Osteoblast (primary cell): ENCODE results near the gene KAT2A. TPM values are rescaled to one million over a fixed set of nuclear protein-coding genes. Genes with fewer than 3 reads are reported as not detected.

Experiments
- DNase-seq: peaks from one replicate; pipeline ENCODE4 v3.0.0; 2011; ENCODE audit warnings: low spot score, mixed read lengths; ENCODE audit not compliant: insufficient read length; ENCODE audit errors: missing footprints
- H2AFZ ChIP-seq: 2 replicates; pipeline ENCODE4 v1.6.0; 2011; ENCODE audit warnings: mild to moderate bottlenecking, low read length
- H3K27ac ChIP-seq: 2 replicates; pipeline ENCODE4 v1.5.1; 2011; ENCODE audit warnings: mild to moderate bottlenecking, low read depth, low read length, moderate library complexity
- H3K27me3 ChIP-seq: 2 replicates; pipeline ENCODE4 v1.6.0; 2012; ENCODE audit warnings: mild to moderate bottlenecking, control low read depth, inconsistent platforms, low read length, moderate library complexity; ENCODE audit not compliant: insufficient read depth
- H3K36me3 ChIP-seq: 2 replicates; pipeline ENCODE4 v1.5.1; 2011; ENCODE audit warnings: mild to moderate bottlenecking, low read length, control low read depth, moderate library complexity; ENCODE audit not compliant: insufficient read depth
- H3K4me1 ChIP-seq: 2 replicates; pipeline ENCODE4 v1.5.1; 2011; ENCODE audit warnings: mild to moderate bottlenecking, low read length, control low read depth, moderate library complexity; ENCODE audit not compliant: insufficient read depth
- H3K4me2 ChIP-seq: 2 replicates; pipeline ENCODE4 v1.6.0; 2011; ENCODE audit warnings: mild to moderate bottlenecking, low read length; ENCODE audit not compliant: insufficient read depth
- H3K4me3 ChIP-seq: fragments of 200-600 bp; sonication (generic); 3 replicates; pipeline ENCODE4 v1.5.1; 2012; ENCODE audit warnings: mild to moderate bottlenecking, low read length, inconsistent platforms; ENCODE audit not compliant: insufficient read depth
- H3K79me2 ChIP-seq: 2 replicates; pipeline ENCODE4 v1.6.0; 2012; ENCODE audit warnings: mild to moderate bottlenecking, low read length, control low read depth, inconsistent platforms; ENCODE audit not compliant: insufficient read depth
- H3K9me3 ChIP-seq: 2 replicates; pipeline ENCODE4 v1.5.1; 2011; ENCODE audit warnings: low read depth, low read length, control low read depth
- H4K20me1 ChIP-seq: 2 replicates; pipeline ENCODE4 v1.6.0; 2012; ENCODE audit warnings: mild to moderate bottlenecking, low read length, control low read depth; ENCODE audit not compliant: insufficient read depth
- total RNA-seq: library from RNA; depleted of rRNA; stranded (reverse); fragments of >200 nt; gene quantifications from 2 replicates; pipeline ENCODE4 v1.2.3, GENCODE V29; 2012
- TF ChIP-seq, protein P1 (sequence below): IDR thresholded peaks from 2 replicates; pipeline ENCODE4 v1.5.1; 2011; ENCODE audit warnings: mild to moderate bottlenecking, low read depth, low read length, moderate library complexity; ENCODE audit errors: extremely low read depth

Gene KAT2A
- total RNA-seq = 8.3 and 9.0 TPM in 2 replicates

- Histone ChIP-seq H3K27me3 (no peaks in the 10 kb centered on the region), H4K20me1 (peaks cover 6% of the 10 kb centered on the region), H3K79me2 (peaks cover 3% of the 10 kb centered on the region), H2AFZ (peak within 1 kb of the TSS; percentile 54), H3K4me3 (peak within 1 kb of the TSS; percentile 75), H3K9me3 (no peaks in the 10 kb centered on the region), H3K27ac (no peak within 1 kb of the TSS), H3K4me1 (peaks cover 9% of the 10 kb centered on the region), H3K36me3 (peaks cover 32% of the 10 kb centered on the region), H3K4me2 (peak within 1 kb of the TSS; percentile 76)
- TF ChIP-seq, protein P1, sequence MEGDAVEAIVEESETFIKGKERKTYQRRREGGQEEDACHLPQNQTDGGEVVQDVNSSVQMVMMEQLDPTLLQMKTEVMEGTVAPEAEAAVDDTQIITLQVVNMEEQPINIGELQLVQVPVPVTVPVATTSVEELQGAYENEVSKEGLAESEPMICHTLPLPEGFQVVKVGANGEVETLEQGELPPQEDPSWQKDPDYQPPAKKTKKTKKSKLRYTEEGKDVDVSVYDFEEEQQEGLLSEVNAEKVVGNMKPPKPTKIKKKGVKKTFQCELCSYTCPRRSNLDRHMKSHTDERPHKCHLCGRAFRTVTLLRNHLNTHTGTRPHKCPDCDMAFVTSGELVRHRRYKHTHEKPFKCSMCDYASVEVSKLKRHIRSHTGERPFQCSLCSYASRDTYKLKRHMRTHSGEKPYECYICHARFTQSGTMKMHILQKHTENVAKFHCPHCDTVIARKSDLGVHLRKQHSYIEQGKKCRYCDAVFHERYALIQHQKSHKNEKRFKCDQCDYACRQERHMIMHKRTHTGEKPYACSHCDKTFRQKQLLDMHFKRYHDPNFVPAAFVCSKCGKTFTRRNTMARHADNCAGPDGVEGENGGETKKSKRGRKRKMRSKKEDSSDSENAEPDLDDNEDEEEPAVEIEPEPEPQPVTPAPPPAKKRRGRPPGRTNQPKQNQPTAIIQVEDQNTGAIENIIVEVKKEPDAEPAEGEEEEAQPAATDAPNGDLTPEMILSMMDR = no peak
- DNase-seq = peak; percentile 100
These were observed at the start of gene KAT2A for GRCh38 chr17:42120770-42121769. Gene KAT2A (minus strand): TSS chr17:42121367. CDS start chr17:42121304, 63 bp downstream.

- no peaks in the 10 kb centered on the region for H3K4me1 ChIP-seq
- H3K27ac ChIP-seq = no peak overlapping the region
- peak; percentile 8 for DNase-seq
- no peaks in the 10 kb centered on the region for H3K9me3 ChIP-seq
- H3K36me3 ChIP-seq = no peaks in the 10 kb centered on the region
- H2AFZ ChIP-seq = no peak overlapping the region
- H3K27me3 ChIP-seq = peaks cover 16% of the 10 kb centered on the region
- H4K20me1 ChIP-seq = no peaks in the 10 kb centered on the region
- TF ChIP-seq, protein P1 = no peak
- no peaks in the 10 kb centered on the region for H3K79me2 ChIP-seq
- H3K4me2 ChIP-seq = no peak overlapping the region
- no peak overlapping the region for H3K4me3 ChIP-seq
These were observed 48.2 kb upstream of the KAT2A start for GRCh38 chr17:42169351-42169750.

DNA sequence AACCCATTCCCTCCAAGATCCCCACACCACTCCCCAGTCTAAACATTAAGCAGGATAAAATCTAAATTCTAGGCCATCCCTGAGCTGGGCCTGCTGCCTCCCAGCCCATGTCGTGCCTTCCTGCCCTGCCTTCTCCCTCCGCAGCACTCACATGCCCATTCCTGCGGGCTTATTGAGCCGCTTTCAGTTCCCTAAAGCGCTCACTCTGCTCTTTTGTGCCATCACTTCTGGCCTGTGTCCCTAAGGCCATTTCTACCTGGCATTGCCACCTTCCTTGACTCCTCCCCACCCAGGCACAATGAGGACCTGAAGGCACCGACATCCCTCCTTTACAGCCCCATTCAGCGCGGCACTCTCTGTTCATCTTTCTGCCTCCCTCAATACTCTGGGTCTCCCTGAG lies 46.6 kb upstream of the KAT2A start:
- TF ChIP-seq, protein P1 = no peak
- Histone ChIP-seq H4K20me1 (no peaks in the 10 kb centered on the region), H3K27me3 (peaks cover 10% of the 10 kb centered on the region), H3K9me3 (no peaks in the 10 kb centered on the region), H3K79me2 (no peaks in the 10 kb centered on the region), H3K36me3 (no peaks in the 10 kb centered on the region), H3K4me2 (no peak overlapping the region), H3K4me1 (no peaks in the 10 kb centered on the region), H2AFZ (no peak overlapping the region), H3K4me3 (no peak overlapping the region), H3K27ac (no peak overlapping the region)
- peak; percentile 69 for DNase-seq

DNA sequence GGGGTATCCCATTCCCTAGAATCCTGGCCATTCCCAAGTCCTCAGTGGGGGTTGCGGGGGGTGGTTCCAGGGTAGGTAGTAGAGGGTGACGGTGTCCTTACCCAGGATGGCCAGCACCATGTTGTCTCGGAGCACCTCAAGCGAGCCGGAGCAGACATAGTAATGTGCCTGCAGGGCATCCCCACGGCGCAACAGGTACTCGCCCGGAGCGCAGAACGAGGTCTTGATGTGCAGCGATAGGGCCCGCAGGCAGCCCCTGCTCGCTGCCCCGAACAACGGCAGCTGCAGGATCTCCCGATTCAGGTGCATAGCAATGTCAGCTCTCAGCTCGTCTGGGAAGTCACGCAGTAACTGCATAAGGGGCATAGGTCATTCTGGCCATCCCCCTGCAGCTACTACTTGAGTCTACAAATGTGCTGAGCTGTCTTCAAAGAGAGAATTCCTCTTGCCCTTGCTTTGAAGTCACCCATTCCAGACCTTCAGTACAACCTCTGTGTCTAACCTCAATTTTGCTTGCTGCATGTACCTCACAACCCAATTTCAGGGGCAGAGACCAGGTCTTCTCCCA lies 45.1 kb upstream of the KAT2A start:
- peak; percentile 84 for DNase-seq
- Histone ChIP-seq H3K4me3 (no peak overlapping the region), H3K27me3 (peaks cover 6% of the 10 kb centered on the region), H4K20me1 (no peaks in the 10 kb centered on the region), H3K4me1 (no peaks in the 10 kb centered on the region), H3K9me3 (no peaks in the 10 kb centered on the region), H3K79me2 (no peaks in the 10 kb centered on the region), H3K27ac (no peak overlapping the region), H2AFZ (no peak overlapping the region), H3K36me3 (no peaks in the 10 kb centered on the region), H3K4me2 (no peak overlapping the region)
- TF ChIP-seq, protein P1 = no peak
